ENCODE measurements around the gene TERT.

Gene TERT

DNA sequence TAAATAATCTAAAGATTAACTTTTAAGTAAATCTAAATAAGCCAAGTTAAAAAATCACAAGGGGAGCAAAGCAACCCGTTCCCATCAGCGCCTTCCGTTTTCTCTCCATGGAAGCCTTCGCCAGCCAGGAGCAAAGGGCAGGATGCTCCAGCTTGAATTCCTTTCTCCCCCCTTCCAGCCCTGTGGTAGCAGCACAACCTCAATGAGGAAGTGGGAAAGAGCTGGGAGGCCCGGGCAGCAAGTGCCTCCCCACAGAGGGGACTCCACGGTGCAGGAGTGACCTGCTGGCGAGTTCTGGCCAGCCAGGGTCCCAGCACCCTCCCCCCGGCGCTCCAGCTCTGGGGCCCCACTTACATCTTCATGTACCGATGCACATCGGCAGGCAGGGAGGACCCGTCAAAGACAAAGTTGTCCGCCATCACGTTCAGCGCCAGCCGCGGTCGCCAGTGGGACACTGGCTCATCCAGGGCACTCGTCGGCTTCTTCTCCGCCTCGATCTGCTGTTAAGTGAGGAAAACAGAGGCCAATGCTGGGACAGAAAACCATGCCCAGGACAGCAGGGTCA, 43.7 kb upstream of the TERT start:
- no peak overlapping the region for H3K4me3 ChIP-seq (ENCODE audit: low read depth, low read length)
- TF ChIP-seq, protein P1, sequence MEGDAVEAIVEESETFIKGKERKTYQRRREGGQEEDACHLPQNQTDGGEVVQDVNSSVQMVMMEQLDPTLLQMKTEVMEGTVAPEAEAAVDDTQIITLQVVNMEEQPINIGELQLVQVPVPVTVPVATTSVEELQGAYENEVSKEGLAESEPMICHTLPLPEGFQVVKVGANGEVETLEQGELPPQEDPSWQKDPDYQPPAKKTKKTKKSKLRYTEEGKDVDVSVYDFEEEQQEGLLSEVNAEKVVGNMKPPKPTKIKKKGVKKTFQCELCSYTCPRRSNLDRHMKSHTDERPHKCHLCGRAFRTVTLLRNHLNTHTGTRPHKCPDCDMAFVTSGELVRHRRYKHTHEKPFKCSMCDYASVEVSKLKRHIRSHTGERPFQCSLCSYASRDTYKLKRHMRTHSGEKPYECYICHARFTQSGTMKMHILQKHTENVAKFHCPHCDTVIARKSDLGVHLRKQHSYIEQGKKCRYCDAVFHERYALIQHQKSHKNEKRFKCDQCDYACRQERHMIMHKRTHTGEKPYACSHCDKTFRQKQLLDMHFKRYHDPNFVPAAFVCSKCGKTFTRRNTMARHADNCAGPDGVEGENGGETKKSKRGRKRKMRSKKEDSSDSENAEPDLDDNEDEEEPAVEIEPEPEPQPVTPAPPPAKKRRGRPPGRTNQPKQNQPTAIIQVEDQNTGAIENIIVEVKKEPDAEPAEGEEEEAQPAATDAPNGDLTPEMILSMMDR (IDR thresholded peaks at IDR 0.05; ENCODE audit: low read depth, low read length), result no peak

DNA sequence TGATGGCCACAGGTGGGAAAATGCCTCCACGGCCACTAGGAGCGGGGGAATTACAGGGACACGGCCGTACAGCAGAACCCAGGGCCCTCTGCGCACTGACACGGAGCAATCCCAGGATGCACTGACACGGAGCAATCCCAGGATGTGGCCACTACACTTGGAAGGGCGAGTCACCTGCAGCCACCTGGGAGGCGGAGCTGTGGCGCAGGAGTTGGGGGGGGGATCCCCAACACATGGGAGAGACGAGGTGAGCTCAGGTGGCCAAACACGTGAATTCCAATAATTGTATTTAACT, 43.3 kb upstream of the TERT start:
- TF ChIP-seq, protein P1 (IDR thresholded peaks at IDR 0.05; ENCODE audit: low read depth, low read length), result no peak
- H3K4me3 ChIP-seq (ENCODE audit: low read depth, low read length), result no peak overlapping the region

DNA sequence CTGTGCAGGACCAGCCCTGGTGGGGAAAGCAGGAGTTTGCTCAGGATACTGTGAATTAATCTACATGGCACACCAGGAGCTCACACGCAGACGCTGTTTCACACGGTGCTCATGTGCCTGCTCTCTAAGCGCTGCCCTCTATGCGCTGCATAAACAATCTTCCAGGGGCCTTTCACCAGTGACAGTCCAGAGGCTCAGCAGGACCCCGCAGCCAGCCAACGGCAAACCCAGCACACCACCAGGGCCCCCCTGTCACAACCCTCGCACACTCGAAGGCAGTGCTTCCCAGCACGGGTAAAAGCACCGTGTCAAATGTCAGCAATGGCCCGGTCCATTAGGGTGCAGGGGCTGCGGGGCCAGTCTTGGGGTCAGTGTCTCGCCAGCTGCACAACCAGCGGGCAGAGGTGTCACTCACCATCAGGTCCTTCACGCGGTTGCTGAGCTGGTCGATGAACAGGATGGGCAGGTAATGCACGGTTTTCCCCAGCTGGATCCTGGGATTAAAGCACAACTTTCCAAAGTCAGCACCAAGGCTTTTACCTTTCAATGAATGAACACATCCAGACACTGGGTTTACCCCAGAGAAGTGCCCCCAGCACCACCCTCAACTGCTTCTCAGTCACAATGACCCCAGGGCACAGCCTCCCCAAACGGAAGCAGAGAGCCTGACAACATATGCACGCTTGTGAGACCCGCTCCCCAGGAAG, 42.8 kb upstream of the TERT start:
- TF ChIP-seq, protein P1 (IDR thresholded peaks at IDR 0.05; ENCODE audit: low read depth, low read length), result no peak

DNA sequence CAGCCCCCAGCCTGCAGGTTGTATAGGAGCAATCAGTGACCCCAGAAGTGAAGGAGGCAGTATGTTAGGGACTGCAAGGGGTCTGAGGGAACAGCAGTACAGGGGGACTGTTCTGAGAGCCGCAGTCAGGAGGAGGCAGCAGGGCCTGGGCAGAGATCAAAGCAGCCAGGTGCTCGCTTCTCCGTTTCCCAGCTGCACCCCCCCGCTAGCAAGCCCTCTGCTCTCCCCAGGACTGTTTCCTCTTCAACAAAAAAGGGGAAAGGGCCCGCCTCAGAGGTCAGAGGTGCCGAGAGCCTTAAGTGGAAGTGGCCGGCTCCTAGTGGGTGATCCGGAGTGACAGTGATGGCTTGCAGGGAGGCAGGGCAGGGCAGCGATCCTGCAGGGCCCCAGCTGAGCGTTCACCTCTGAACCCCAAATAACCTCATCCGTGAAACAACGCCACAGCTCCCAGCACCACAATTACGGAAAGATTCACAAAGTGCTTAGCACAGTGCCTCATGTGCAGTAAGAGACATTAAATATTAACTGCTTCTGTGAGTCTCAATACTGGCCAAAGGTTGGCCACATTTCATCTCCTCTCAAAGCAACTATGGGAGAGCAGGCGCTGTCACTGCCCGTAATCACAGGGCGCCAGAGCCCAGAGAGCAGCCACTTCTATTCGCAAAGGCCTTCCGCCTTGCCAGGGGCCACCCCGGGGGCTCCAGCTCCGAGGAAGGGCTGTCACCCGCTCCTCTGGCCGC, 42.1 kb upstream of the TERT start:
- TF ChIP-seq, protein P1 (IDR thresholded peaks at IDR 0.05; ENCODE audit: low read depth, low read length), result no peak
- no peak overlapping the region for H3K4me3 ChIP-seq (ENCODE audit: low read depth, low read length)

More for the DNA sequence above, 42.8 kb upstream of the TERT start:
- no peak overlapping the region for H3K4me3 ChIP-seq (ENCODE audit: low read depth, low read length)

DNA sequence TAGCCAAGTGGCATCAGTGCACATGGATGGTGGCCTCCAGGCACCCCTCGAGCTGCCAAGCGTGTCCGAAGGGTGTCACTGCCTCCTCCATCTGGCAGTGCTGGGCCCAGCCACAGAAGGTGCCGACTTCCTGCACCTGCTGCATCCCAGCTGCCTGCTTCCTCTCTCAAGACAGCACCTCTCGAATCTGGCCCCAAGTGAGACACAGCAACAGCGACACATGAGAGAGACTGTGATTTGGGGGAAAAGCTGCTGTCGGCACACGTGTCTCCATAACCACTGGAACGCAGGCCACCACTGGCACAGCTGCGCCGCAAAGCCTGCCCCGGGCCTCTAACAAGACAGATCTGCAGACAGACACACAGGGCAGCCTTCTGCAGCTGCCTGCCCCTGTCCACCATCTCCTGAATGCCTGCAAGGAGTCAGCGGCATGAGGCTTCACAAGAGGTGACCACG, 41.3 kb upstream of the TERT start:
- no peak overlapping the region for H3K4me3 ChIP-seq (ENCODE audit: low read depth, low read length)
- TF ChIP-seq, protein P1 (IDR thresholded peaks at IDR 0.05; ENCODE audit: low read depth, low read length), result no peak

DNA sequence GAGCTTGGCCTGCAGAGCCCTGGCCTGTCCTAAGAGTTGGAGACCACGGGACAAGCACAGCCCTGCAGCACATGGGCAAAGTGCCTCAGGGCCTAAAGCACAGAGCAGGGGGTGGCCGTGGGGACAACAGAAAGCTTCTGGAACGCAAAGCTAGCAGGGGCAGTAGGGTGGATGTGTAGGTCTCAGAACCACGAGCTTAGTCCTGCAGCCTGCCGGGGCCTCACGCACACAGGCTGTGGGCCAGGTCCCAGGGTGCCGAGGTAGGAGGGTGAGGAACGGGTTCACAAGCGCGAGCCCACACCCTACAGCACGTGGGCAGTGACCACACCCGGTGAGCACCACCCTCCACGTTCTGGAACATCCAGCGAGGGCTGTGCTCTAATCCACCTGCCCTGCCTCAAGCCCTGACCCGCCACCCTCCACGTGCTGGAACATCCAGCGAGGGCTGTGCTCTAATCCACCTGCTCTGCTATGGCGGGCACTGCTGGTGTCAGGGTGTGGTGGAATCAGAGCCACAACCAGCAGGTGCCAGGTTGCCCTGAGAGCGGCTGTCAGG, 40.8 kb upstream of the TERT start:
- no peak overlapping the region for H3K4me3 ChIP-seq (ENCODE audit: low read depth, low read length)
- TF ChIP-seq, protein P1 (IDR thresholded peaks at IDR 0.05; ENCODE audit: low read depth, low read length), result no peak
